HepG2 (cell line): ENCODE measurements around the gene GPR27. TPM values are rescaled to one million over a fixed set of nuclear protein-coding genes. Genes with fewer than 3 reads are reported as not detected.

Experiments
- polyA plus RNA-seq, 8 experiments: library from polyadenylated mRNA; depleted of rRNA in 3 of 8; stranded (reverse) in 7 of 8; unstranded in 1 of 8; fragments of >200 nt; fragmentation: Illumina TruSeq in 4 of 8; extraction: Trizol in 4 of 8; gene quantifications; 2 replicates each; pipeline versions ENCODE4 v1.2.1 to v1.2.3, GENCODE V29; 2011 to 2016; ENCODE audit warnings: low read depth in 4 of 8, missing spikeins in 1 of 8, mixed read lengths in 1 of 8; ENCODE audit not compliant: insufficient read depth in 1 of 8
- total RNA-seq, 5 experiments: library from RNA; depleted of rRNA; stranded (reverse); fragments of >200 nt; fragmentation: Illumina TruSeq; extraction: Trizol; gene quantifications; 2 replicates each; pipeline ENCODE4 v1.2.3, GENCODE V29; 2016; ENCODE audit warnings: low read depth in 1 of 5
- TF ChIP-seq, protein P1 (sequence below), 2 experiments: fragments of 450-650 bp in 1 of 2; sonication (generic) in 1 of 2; formaldehyde crosslinking in 1 of 2; IDR thresholded peaks; 2 replicates each; pipeline versions ENCODE4 v1.6.1 to v1.8.0; 2016 to 2022; ENCODE audit warnings: antibody characterized with exemption in 1 of 2, mild to moderate bottlenecking in 1 of 2, missing genetic modification reagents in 1 of 2
- TF ChIP-seq, protein P2 (sequence below): sonication (generic); formaldehyde crosslinking; conservative IDR thresholded peaks from 2 replicates; pipeline ENCODE4 v1.5.0; 2020; ENCODE audit warnings: missing genetic modification reagents

The GPR27 gene
- total and polyA plus RNA-seq, 2 of the 13 experiments (the other 11 are each of a cell fraction or from before 2014, with no cell fraction given): not detected

DNA sequence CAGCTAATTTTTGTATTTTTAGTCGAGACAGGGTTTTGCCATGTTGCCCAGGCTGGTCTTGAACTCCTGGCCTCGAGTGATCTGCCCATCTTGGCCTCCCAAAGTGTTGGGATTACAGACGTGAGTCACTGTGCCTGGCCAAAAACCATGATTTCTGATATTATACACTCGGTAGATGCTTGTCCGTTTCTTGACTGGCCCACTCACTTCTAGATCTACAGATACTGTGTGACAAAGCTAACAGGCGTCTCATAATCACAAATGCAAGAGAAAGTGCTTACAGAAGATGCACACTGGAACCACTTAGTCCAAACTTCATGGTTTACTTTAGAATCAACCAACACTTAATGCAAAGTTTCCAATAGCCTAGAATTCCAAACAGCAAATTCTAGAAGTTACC, 22.9 kb downstream of the GPR27 start (continued):
- TF ChIP-seq, protein P1, sequence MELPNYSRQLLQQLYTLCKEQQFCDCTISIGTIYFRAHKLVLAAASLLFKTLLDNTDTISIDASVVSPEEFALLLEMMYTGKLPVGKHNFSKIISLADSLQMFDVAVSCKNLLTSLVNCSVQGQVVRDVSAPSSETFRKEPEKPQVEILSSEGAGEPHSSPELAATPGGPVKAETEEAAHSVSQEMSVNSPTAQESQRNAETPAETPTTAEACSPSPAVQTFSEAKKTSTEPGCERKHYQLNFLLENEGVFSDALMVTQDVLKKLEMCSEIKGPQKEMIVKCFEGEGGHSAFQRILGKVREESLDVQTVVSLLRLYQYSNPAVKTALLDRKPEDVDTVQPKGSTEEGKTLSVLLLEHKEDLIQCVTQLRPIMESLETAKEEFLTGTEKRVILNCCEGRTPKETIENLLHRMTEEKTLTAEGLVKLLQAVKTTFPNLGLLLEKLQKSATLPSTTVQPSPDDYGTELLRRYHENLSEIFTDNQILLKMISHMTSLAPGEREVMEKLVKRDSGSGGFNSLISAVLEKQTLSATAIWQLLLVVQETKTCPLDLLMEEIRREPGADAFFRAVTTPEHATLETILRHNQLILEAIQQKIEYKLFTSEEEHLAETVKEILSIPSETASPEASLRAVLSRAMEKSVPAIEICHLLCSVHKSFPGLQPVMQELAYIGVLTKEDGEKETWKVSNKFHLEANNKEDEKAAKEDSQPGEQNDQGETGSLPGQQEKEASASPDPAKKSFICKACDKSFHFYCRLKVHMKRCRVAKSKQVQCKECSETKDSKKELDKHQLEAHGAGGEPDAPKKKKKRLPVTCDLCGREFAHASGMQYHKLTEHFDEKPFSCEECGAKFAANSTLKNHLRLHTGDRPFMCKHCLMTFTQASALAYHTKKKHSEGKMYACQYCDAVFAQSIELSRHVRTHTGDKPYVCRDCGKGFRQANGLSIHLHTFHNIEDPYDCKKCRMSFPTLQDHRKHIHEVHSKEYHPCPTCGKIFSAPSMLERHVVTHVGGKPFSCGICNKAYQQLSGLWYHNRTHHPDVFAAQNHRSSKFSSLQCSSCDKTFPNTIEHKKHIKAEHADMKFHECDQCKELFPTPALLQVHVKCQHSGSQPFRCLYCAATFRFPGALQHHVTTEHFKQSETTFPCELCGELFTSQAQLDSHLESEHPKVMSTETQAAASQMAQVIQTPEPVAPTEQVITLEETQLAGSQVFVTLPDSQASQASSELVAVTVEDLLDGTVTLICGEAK (IDR thresholded peaks at IDR 0.05): no peak
- TF ChIP-seq, protein P1 (CRISPR knock-in tag; IDR thresholded peaks at IDR 0.05): no peak
- TF ChIP-seq, protein P2, sequence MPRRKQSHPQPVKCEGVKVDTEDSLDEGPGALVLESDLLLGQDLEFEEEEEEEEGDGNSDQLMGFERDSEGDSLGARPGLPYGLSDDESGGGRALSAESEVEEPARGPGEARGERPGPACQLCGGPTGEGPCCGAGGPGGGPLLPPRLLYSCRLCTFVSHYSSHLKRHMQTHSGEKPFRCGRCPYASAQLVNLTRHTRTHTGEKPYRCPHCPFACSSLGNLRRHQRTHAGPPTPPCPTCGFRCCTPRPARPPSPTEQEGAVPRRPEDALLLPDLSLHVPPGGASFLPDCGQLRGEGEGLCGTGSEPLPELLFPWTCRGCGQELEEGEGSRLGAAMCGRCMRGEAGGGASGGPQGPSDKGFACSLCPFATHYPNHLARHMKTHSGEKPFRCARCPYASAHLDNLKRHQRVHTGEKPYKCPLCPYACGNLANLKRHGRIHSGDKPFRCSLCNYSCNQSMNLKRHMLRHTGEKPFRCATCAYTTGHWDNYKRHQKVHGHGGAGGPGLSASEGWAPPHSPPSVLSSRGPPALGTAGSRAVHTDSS (CRISPR knock-in tag): no peak
